ENCODE data around the gene BMAL2. TPM values are rescaled to one million over a fixed set of nuclear protein-coding genes. Genes with fewer than 3 reads are reported as not detected.

The BMAL2 gene, protein sequence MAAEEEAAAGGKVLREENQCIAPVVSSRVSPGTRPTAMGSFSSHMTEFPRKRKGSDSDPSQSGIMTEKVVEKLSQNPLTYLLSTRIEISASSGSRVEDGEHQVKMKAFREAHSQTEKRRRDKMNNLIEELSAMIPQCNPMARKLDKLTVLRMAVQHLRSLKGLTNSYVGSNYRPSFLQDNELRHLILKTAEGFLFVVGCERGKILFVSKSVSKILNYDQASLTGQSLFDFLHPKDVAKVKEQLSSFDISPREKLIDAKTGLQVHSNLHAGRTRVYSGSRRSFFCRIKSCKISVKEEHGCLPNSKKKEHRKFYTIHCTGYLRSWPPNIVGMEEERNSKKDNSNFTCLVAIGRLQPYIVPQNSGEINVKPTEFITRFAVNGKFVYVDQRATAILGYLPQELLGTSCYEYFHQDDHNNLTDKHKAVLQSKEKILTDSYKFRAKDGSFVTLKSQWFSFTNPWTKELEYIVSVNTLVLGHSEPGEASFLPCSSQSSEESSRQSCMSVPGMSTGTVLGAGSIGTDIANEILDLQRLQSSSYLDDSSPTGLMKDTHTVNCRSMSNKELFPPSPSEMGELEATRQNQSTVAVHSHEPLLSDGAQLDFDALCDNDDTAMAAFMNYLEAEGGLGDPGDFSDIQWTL
- total RNA-seq (2021) (11.1 to 16.2 TPM (median 13.6 TPM) in 3 replicates), Bru-seq, nascent RNA (percentile 68 among the genes with signal in this experiment)
- long read RNA-seq, experiment 1, partial matches to known transcripts: 0 of 21 reads
- long read RNA-seq, experiment 1, other reads (novel, unspliced or antisense): 12 of 21 reads
- long read RNA-seq, experiment 2, partial matches to known transcripts: 3 of 16 reads
- long read RNA-seq, experiment 2, other reads (novel, unspliced or antisense): 9 of 16 reads
- long read RNA-seq, experiment 3: 0 reads

DNA sequence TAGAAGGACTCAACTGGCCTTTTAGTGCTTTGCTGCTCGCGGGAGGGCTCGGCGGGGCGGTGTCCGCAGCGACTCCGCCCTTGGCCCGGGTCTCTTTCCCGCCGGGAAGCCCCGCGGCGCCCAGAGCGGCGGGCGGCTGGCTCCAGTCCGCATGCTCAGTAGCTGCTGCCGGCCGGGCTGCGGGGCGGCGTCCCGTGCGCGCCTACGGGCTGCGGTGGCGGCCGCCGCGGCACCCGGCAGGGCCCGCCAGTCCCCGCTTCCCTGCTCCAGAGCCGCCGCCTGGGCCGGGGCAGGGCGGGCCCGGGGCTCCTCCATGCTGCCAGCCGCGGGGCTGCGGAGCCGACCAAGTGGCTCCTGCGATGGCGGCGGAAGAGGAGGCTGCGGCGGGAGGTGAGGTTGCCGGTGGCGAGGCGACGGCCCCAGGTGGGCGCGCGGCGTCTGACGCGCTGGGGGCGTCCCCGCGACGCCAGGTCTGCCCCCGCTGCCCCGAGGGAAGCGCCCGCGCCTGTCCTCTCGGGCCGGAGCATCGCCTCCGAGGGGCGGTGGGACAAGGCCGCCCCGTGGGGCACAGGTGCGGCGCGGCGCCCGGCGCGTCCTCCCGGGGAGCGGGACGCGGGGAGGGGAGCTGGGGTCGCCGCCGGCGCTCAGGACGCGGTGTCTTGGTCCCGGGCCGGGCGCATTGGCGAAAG, at the start of gene BMAL2:
Gene BMAL2, plus strand, starts transcription at position 123 of the 689 bp plus-strand sequence. Its CDS starts 237 bp downstream, at position 360.
- no peaks in the 10 kb centered on the region for H3K36me3 Mint-ChIP-seq
- ATAC-seq (peak; percentile 82), DNase-seq (ENCODE audit: low spot score) (peak; percentile 67)
- POLR2A ChIA-PET: interaction anchor here (0.8 to 1.4 kb wide), 2 partner anchors 105 to 192 kb away, joined by 4 to 5 read pairs; partner anchors contain the start of gene PPFIBP1
- CTCF ChIA-PET: interaction anchor here (0.8 kb wide), 1 partner anchor 303 kb away, joined by 3 read pairs; no protein-coding TSS in a partner anchor
- H3K4me1 Mint-ChIP-seq: peaks cover 19% of the 10 kb centered on the region
- peaks cover 33% of the 10 kb centered on the region for H3K27me3 Mint-ChIP-seq (ENCODE audit: low read depth)
- no peak within 1 kb of the TSS for H3K27ac Mint-ChIP-seq
- H3K4me3 Mint-ChIP-seq: peak within 1 kb of the TSS; percentile 91
- H3K9me3 Mint-ChIP-seq: no peaks in the 10 kb centered on the region
- TF ChIP-seq, protein P1, sequence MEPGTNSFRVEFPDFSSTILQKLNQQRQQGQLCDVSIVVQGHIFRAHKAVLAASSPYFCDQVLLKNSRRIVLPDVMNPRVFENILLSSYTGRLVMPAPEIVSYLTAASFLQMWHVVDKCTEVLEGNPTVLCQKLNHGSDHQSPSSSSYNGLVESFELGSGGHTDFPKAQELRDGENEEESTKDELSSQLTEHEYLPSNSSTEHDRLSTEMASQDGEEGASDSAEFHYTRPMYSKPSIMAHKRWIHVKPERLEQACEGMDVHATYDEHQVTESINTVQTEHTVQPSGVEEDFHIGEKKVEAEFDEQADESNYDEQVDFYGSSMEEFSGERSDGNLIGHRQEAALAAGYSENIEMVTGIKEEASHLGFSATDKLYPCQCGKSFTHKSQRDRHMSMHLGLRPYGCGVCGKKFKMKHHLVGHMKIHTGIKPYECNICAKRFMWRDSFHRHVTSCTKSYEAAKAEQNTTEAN (CRISPR knock-in tag; IDR thresholded peaks at IDR 0.05): no peak
- TF ChIP-seq ATF1 (CRISPR knock-in tag; IDR thresholded peaks at IDR 0.05) (no peak), FOXK1 (CRISPR knock-in tag; IDR thresholded peaks at IDR 0.05) (peak; percentile 33; the same call in 1 of the 2 replicates), RORB (CRISPR knock-in tag; IDR thresholded peaks at IDR 0.05) (no peak), ZNF232 (CRISPR knock-in tag; IDR thresholded peaks at IDR 0.05) (no peak), MYBL2 (CRISPR knock-in tag; IDR thresholded peaks at IDR 0.05) (0 out of 2 replicates have a peak, but pooled peaks have one; percentile 48), TEAD1 (CRISPR knock-in tag; IDR thresholded peaks at IDR 0.05) (no peak), NR2C2 (CRISPR knock-in tag; IDR thresholded peaks at IDR 0.05) (no peak), ZNF263 (CRISPR knock-in tag; IDR thresholded peaks at IDR 0.05; ENCODE audit: low read depth) (no peak), KAT7 (CRISPR knock-in tag; IDR thresholded peaks at IDR 0.05; ENCODE audit: borderline replicate concordance) (peak; percentile 90), HMGA2 (CRISPR knock-in tag; IDR thresholded peaks at IDR 0.05) (no peak), FOXP1 (CRISPR knock-in tag; IDR thresholded peaks at IDR 0.05; ENCODE audit: borderline replicate concordance) (0 out of 2 replicates have a peak, but pooled peaks have one; percentile 20), SMAD4 (CRISPR knock-in tag; IDR thresholded peaks at IDR 0.05) (no peak), IRF2 (CRISPR knock-in tag; IDR thresholded peaks at IDR 0.05; ENCODE audit: borderline replicate concordance, low read depth) (no peak), ETV6 (CRISPR knock-in tag; IDR thresholded peaks at IDR 0.05) (no peak), ZNF396 (CRISPR knock-in tag; IDR thresholded peaks at IDR 0.05; ENCODE audit: borderline replicate concordance) (no peak)
- TF ChIP-seq, protein P2, sequence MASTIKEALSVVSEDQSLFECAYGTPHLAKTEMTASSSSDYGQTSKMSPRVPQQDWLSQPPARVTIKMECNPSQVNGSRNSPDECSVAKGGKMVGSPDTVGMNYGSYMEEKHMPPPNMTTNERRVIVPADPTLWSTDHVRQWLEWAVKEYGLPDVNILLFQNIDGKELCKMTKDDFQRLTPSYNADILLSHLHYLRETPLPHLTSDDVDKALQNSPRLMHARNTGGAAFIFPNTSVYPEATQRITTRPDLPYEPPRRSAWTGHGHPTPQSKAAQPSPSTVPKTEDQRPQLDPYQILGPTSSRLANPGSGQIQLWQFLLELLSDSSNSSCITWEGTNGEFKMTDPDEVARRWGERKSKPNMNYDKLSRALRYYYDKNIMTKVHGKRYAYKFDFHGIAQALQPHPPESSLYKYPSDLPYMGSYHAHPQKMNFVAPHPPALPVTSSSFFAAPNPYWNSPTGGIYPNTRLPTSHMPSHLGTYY (CRISPR knock-in tag; IDR thresholded peaks at IDR 0.05): no peak
- TF ChIP-seq, protein P3, sequence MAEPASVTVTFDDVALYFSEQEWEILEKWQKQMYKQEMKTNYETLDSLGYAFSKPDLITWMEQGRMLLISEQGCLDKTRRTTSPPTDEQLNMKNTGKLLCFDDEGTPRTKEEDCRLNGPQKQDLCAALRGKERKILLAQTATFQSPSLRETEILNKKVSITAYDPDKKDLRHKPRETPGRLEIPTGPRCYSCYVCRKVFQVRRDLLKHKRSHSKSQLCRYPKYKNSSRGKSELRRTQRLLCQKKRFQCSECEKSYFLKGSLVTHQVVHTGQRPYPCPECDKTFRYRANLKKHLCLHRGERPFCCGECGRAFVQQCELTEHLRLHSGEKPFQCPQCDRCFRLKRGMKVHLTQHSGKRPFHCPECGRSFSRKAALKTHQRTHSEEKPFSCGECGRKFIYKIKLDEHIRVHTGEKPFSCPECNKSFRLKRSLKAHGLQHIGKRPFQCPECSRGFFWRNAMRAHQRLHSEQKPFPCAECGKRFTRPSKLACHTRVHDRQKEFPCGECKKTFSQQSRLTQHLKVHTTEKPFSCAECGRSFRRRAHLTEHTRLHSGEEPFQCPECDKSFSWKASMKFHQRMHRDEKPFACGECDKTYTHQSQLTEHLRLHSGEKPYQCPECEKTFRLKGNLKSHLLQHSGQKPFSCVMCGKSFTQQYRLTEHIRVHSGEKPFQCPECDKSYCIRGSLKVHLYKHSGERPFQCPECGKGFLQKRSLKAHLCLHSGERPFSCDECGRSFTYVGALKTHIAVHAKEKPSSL (CRISPR knock-in tag; conservative IDR thresholded peaks at IDR 0.05): no peak
- TF ChIP-seq, protein P4, sequence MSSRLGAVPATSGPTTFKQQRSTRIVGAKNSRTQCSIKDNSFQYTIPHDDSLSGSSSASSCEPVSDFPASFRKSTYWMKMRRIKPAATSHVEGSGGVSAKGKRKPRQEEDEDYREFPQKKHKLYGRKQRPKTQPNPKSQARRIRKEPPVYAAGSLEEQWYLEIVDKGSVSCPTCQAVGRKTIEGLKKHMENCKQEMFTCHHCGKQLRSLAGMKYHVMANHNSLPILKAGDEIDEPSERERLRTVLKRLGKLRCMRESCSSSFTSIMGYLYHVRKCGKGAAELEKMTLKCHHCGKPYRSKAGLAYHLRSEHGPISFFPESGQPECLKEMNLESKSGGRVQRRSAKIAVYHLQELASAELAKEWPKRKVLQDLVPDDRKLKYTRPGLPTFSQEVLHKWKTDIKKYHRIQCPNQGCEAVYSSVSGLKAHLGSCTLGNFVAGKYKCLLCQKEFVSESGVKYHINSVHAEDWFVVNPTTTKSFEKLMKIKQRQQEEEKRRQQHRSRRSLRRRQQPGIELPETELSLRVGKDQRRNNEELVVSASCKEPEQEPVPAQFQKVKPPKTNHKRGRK (CRISPR knock-in tag; IDR thresholded peaks at IDR 0.05; ENCODE audit: borderline replicate concordance): no peak
- TF ChIP-seq, protein P5, sequence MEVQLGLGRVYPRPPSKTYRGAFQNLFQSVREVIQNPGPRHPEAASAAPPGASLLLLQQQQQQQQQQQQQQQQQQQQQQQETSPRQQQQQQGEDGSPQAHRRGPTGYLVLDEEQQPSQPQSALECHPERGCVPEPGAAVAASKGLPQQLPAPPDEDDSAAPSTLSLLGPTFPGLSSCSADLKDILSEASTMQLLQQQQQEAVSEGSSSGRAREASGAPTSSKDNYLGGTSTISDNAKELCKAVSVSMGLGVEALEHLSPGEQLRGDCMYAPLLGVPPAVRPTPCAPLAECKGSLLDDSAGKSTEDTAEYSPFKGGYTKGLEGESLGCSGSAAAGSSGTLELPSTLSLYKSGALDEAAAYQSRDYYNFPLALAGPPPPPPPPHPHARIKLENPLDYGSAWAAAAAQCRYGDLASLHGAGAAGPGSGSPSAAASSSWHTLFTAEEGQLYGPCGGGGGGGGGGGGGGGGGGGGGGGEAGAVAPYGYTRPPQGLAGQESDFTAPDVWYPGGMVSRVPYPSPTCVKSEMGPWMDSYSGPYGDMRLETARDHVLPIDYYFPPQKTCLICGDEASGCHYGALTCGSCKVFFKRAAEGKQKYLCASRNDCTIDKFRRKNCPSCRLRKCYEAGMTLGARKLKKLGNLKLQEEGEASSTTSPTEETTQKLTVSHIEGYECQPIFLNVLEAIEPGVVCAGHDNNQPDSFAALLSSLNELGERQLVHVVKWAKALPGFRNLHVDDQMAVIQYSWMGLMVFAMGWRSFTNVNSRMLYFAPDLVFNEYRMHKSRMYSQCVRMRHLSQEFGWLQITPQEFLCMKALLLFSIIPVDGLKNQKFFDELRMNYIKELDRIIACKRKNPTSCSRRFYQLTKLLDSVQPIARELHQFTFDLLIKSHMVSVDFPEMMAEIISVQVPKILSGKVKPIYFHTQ (CRISPR knock-in tag; IDR thresholded peaks at IDR 0.05): no peak
- TF ChIP-seq, protein P6, sequence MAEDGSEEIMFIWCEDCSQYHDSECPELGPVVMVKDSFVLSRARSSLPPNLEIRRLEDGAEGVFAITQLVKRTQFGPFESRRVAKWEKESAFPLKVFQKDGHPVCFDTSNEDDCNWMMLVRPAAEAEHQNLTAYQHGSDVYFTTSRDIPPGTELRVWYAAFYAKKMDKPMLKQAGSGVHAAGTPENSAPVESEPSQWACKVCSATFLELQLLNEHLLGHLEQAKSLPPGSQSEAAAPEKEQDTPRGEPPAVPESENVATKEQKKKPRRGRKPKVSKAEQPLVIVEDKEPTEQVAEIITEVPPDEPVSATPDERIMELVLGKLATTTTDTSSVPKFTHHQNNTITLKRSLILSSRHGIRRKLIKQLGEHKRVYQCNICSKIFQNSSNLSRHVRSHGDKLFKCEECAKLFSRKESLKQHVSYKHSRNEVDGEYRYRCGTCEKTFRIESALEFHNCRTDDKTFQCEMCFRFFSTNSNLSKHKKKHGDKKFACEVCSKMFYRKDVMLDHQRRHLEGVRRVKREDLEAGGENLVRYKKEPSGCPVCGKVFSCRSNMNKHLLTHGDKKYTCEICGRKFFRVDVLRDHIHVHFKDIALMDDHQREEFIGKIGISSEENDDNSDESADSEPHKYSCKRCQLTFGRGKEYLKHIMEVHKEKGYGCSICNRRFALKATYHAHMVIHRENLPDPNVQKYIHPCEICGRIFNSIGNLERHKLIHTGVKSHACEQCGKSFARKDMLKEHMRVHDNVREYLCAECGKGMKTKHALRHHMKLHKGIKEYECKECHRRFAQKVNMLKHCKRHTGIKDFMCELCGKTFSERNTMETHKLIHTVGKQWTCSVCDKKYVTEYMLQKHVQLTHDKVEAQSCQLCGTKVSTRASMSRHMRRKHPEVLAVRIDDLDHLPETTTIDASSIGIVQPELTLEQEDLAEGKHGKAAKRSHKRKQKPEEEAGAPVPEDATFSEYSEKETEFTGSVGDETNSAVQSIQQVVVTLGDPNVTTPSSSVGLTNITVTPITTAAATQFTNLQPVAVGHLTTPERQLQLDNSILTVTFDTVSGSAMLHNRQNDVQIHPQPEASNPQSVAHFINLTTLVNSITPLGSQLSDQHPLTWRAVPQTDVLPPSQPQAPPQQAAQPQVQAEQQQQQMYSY (CRISPR knock-in tag; IDR thresholded peaks at IDR 0.05): no peak

Data from WTC11 (cell line).